Natural killer cell (primary cell): Measurements from ENCODE around the gene EAF1. TPM values are rescaled to one million over a fixed set of nuclear protein-coding genes. Genes with fewer than 3 reads are reported as not detected.
A peak's percentile ranks its signal among the peaks of the same experiment; 100 is the strongest.

Source experiments
- ATAC-seq, 3 donors: fragments of 150-1000 bp in 2 of 3; fragments of 200-7000 bp in 1 of 3; cut with Tn5 transposase; 1 replicate in 1 of 3; 2 replicates in 2 of 3; pipeline ENCODE4 v1.10.0; 2021; ENCODE audit warnings: mild to moderate bottlenecking in 2 of 3, moderate library complexity in 2 of 3
- DNase-seq, 2 donors: peaks; one replicate each; pipeline versions ENCODE4 v3.0.0 to v3.0.0-alpha.2; 2013 to 2021; ENCODE audit warnings: mixed read lengths in 1 of 2
- H3K27ac ChIP-seq: one replicate; pipeline ENCODE4 v1.5.1; 2013; ENCODE audit warnings: mild to moderate bottlenecking, low read length
- H3K27me3 ChIP-seq: one replicate; pipeline ENCODE4 v1.6.1; 2013; ENCODE audit warnings: low read length; ENCODE audit not compliant: control insufficient read depth, insufficient read depth
- H3K36me3 ChIP-seq: one replicate; pipeline ENCODE4 v1.6.1; 2013; ENCODE audit warnings: low read length; ENCODE audit not compliant: control insufficient read depth, insufficient read depth
- H3K4me1 ChIP-seq: one replicate; pipeline ENCODE4 v1.6.1; 2013; ENCODE audit warnings: low read length; ENCODE audit not compliant: control insufficient read depth, insufficient read depth
- H3K4me3 ChIP-seq: one replicate; pipeline ENCODE4 v1.5.1; 2013; ENCODE audit warnings: low read length
- H3K9me3 ChIP-seq: one replicate; pipeline ENCODE4 v1.6.1; 2013; ENCODE audit warnings: low read length; ENCODE audit not compliant: control insufficient read depth, insufficient read depth
- H3K27ac Mint-ChIP-seq, 2 donors: one replicate each; pipeline ENCODE4 v1.8.0; 2022; ENCODE audit warnings: mild to moderate bottlenecking in 2 of 2, mixed read lengths in 2 of 2, moderate library complexity in 1 of 2
- H3K27me3 Mint-ChIP-seq, 2 donors: one replicate each; pipeline ENCODE4 v1.8.0; 2022; ENCODE audit warnings: low read depth in 2 of 2, mixed read lengths in 2 of 2
- H3K36me3 Mint-ChIP-seq: one replicate; pipeline ENCODE4 v1.8.0; 2022; ENCODE audit warnings: mixed read lengths
- H3K4me1 Mint-ChIP-seq, 2 donors: one replicate each; pipeline ENCODE4 v1.8.0; 2022; ENCODE audit warnings: mixed read lengths in 2 of 2
- H3K4me3 Mint-ChIP-seq: one replicate; pipeline ENCODE4 v1.8.0; 2022; ENCODE audit warnings: mild to moderate bottlenecking, moderate library complexity, mixed read lengths
- H3K9me3 Mint-ChIP-seq, 2 donors: one replicate each; pipeline ENCODE4 v1.8.0; 2022; ENCODE audit warnings: mixed read lengths in 2 of 2
- CTCF ChIP-seq: fragments of 200-600 bp; IDR thresholded peaks from one replicate; pipeline ENCODE4 v1.8.0; 2022; ENCODE audit warnings: antibody characterized with exemption
- WGBS: methylation state at CpG from one replicate; pipeline ENCODE4 v1.1.7; 2013; ENCODE audit warnings: missing lambda C conversion rate; ENCODE audit not compliant: insufficient coverage; 5-methylcytosine and 5-hydroxymethylcytosine counted together
- intact Hi-C: fragments of 100-400 bp; cut with micrococcal nuclease; formaldehyde crosslinking; loops from one replicate; pipeline ENCODE4 v1.14.2; 2022
- total RNA-seq, 4 donors: library from RNA; stranded (reverse); fragments of 120-200 nt in 1 of 4; gene quantifications; one replicate each; pipeline versions ENCODE4 v1.2.3 to v1.2.4, GENCODE V29; 2013 to 2022

The EAF1 gene
- total RNA-seq, 3 donors from 2014 or later (not counting 1 experiment from before 2014, with no cell fraction given): 39.7 to 45.8 (median 41.5) TPM

GRCh38 chr3:15440891-15441290 is 13.5 kb downstream of the EAF1 start:
- H3K27ac Mint-ChIP-seq: peak overlapping the region; percentile 76 to 82
- 17% methylated on average over 4 of the region's 4 CpGs for WGBS
- ATAC-seq: peak; percentile 49 to 69 (median 61)

GRCh38 chr3:15443826-15444524 is 16.6 kb downstream of the EAF1 start:
- no peak overlapping the region for H3K27ac ChIP-seq
- TF ChIP-seq CTCF: no peak
- no peak for DNase-seq
- no peak for ATAC-seq
- H3K27me3 ChIP-seq: no peaks in the 10 kb centered on the region
- H3K9me3 Mint-ChIP-seq: no peaks in the 10 kb centered on the region
- H3K36me3 ChIP-seq: peaks cover 56% of the 10 kb centered on the region
- peaks cover 32% of the 10 kb centered on the region in 2 donors for H3K4me1 Mint-ChIP-seq
- peak overlapping the region in 1 of 2 donors; percentile 23 for H3K27ac Mint-ChIP-seq
- WGBS: 94% methylated on average over 4 of the region's 4 CpGs
- no peaks in the 10 kb centered on the region for H3K27me3 Mint-ChIP-seq
- no peak overlapping the region for H3K4me3 ChIP-seq
- H3K4me1 ChIP-seq: peaks cover 20% of the 10 kb centered on the region
- H3K4me3 Mint-ChIP-seq: no peak overlapping the region
- H3K9me3 ChIP-seq: no peaks in the 10 kb centered on the region
- peaks cover 6% of the 10 kb centered on the region for H3K36me3 Mint-ChIP-seq
- intact Hi-C loops: loop anchor here (5.0 kb wide), 1 partner anchor 113 kb away; no protein-coding TSS in a partner anchor

More at GRCh38 chr3:15440891-15441290, 13.5 kb downstream of the EAF1 start:
- H3K4me1 ChIP-seq: peaks cover 20% of the 10 kb centered on the region
- Mint-ChIP-seq H3K9me3 (no peaks in the 10 kb centered on the region), H3K36me3 (peaks cover 12% of the 10 kb centered on the region), H3K4me3 (peak overlapping the region; percentile 7), H3K27me3 (no peaks in the 10 kb centered on the region), H3K4me1 (peaks cover 38 to 39% of the 10 kb centered on the region in 2 donors)
- peaks cover 79% of the 10 kb centered on the region for H3K36me3 ChIP-seq
- no peak for TF ChIP-seq CTCF
- H3K4me3 ChIP-seq: no peak overlapping the region
- no peak for DNase-seq
- H3K9me3 ChIP-seq: no peaks in the 10 kb centered on the region
- intact Hi-C loops: loop anchor here (5.0 kb wide), 1 partner anchor 116 kb away; no protein-coding TSS in a partner anchor
- H3K27ac ChIP-seq: peak overlapping the region; percentile 19
- H3K27me3 ChIP-seq: no peaks in the 10 kb centered on the region

DNA sequence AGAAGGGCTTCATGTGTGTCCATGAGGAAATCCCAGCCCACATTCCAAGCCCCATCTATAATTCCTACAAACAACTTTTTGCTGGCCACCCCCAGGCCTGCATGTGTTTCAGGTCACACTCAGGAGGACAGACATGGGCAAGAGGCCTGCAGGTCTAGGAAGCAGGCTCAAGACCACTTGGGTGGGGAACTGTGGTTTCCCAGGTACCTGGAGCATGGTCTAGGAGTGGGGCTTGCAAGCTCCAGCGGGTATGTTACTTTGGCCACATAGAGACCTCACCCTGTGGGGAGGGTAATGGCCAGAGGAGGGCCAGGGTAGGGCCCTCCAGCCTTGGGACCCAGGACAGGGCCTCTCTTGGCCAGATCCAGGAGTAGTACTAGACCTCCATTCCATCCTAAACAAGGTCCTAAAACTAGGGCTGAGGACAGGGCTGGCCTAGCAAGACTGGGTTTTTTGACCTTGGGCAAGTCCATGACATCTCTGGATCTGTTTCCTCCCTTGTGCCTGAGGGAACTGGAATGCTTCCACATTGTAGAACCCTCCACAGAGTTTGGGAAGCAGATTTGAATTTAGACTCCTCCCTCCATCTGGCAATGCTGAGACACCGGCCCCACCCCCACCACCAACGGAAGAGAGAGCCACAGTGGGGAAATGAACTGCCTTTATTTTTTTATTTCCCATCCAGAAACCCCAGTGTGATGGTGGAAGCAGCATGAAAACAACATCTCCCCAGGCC is 22.3 kb downstream of the EAF1 start:
- H3K36me3 Mint-ChIP-seq: no peaks in the 10 kb centered on the region
- no peaks in the 10 kb centered on the region for H3K27me3 Mint-ChIP-seq
- no peak for TF ChIP-seq CTCF
- DNase-seq: no peak
- Histone ChIP-seq H3K36me3 (peaks cover 6% of the 10 kb centered on the region), H3K4me1 (peaks cover 32% of the 10 kb centered on the region), H3K9me3 (no peaks in the 10 kb centered on the region), H3K27me3 (no peaks in the 10 kb centered on the region), H3K4me3 (no peak overlapping the region), H3K27ac (no peak overlapping the region)
- H3K4me1 Mint-ChIP-seq: peaks cover 33% of the 10 kb centered on the region in 2 donors
- H3K9me3 Mint-ChIP-seq: no peaks in the 10 kb centered on the region
- H3K27ac Mint-ChIP-seq: peak overlapping the region; percentile 88 to 90
- WGBS: 65% methylated on average over 3 of the region's 3 CpGs
- ATAC-seq: no peak
- intact Hi-C loops: no loop called here
- peak overlapping the region; percentile 40 for H3K4me3 Mint-ChIP-seq
